GM23338 (cell line): Measurements from ENCODE around the gene MROH7. TPM values are rescaled to one million over a fixed set of nuclear protein-coding genes. Genes with fewer than 3 reads are reported as not detected.

Source experiments
- ATAC-seq: fragments of 200-7000 bp; cut with Tn5 transposase; 3 replicates; pipeline ENCODE4 v1.9.1; 2020
- DNase-seq: peaks from one replicate; pipeline ENCODE4 v3.0.0-alpha.2; 2015; ENCODE audit warnings: low spot score
- H2AFZ ChIP-seq: fragments of 200-600 bp; sonication (generic); 2 replicates; pipeline ENCODE4 v1.8.0; 2016; ENCODE audit warnings: antibody characterized with exemption, mild to moderate bottlenecking, moderate library complexity
- H3F3A ChIP-seq: fragments of 200-600 bp; sonication (generic); replicated peaks from 2 replicates; pipeline ENCODE4 v1.8.0; 2017; ENCODE audit warnings: antibody characterized with exemption, mixed run types, low read depth
- H3K27ac ChIP-seq: fragments of 200-600 bp; sonication (generic); 2 replicates; pipeline ENCODE4 v1.6.1; 2016; ENCODE audit warnings: low read depth
- H3K27me3 ChIP-seq: fragments of 200-600 bp; sonication (generic); 2 replicates; pipeline ENCODE4 v1.8.0; 2016; ENCODE audit warnings: mild to moderate bottlenecking, mixed run types, moderate library complexity; ENCODE audit not compliant: insufficient read depth
- H3K36me3 ChIP-seq: fragments of 200-600 bp; sonication (generic); 2 replicates; pipeline ENCODE4 v1.8.0; 2016; ENCODE audit warnings: mild to moderate bottlenecking; ENCODE audit not compliant: insufficient read depth
- H3K4me1 ChIP-seq: fragments of 200-600 bp; sonication (generic); 2 replicates; pipeline ENCODE4 v1.8.0; 2016; ENCODE audit warnings: mild to moderate bottlenecking, moderate library complexity; ENCODE audit not compliant: insufficient read depth
- H3K4me2 ChIP-seq: fragments of 200-600 bp; sonication (generic); 2 replicates; pipeline ENCODE4 v1.7.1; 2017; ENCODE audit warnings: mixed run types
- H3K4me3 ChIP-seq: fragments of 200-600 bp; sonication (generic); 2 replicates; pipeline ENCODE4 v1.6.1; 2016; ENCODE audit warnings: mixed run types
- H3K79me2 ChIP-seq: fragments of 200-600 bp; sonication (generic); replicated peaks from 2 replicates; pipeline ENCODE4 v1.8.0; 2017; ENCODE audit warnings: mild to moderate bottlenecking; ENCODE audit not compliant: insufficient read depth
- H3K9me2 ChIP-seq: fragments of 200-600 bp; sonication (generic); 2 replicates; pipeline ENCODE4 v1.8.0; 2017; ENCODE audit not compliant: insufficient read depth
- H4K20me1 ChIP-seq: fragments of 200-600 bp; sonication (generic); replicated peaks from 2 replicates; pipeline ENCODE4 v1.8.0; 2017; ENCODE audit warnings: mild to moderate bottlenecking; ENCODE audit not compliant: insufficient read depth
- H3K27ac Mint-ChIP-seq: 2 replicates; pipeline ENCODE4 v1.8.0; 2020; ENCODE audit warnings: inconsistent platforms, mild to moderate bottlenecking, moderate library complexity, mixed read lengths
- H3K27me3 Mint-ChIP-seq: 3 replicates; pipeline ENCODE4 v1.8.0; 2022; ENCODE audit warnings: low read depth, mild to moderate bottlenecking, moderate library complexity, mixed read lengths, inconsistent platforms; ENCODE audit not compliant: insufficient read depth, poor library complexity
- H3K36me3 Mint-ChIP-seq: 3 replicates; pipeline ENCODE4 v1.8.0; 2021; ENCODE audit warnings: low read depth, mild to moderate bottlenecking, inconsistent platforms, moderate library complexity, mixed read lengths
- H3K4me1 Mint-ChIP-seq: 3 replicates; pipeline ENCODE4 v1.8.0; 2020; ENCODE audit warnings: mild to moderate bottlenecking, inconsistent platforms, mixed read lengths
- H3K4me3 Mint-ChIP-seq: 3 replicates; pipeline ENCODE4 v1.8.0; 2021; ENCODE audit warnings: moderate library complexity, mild to moderate bottlenecking, inconsistent platforms, mixed read lengths
- H3K9me3 Mint-ChIP-seq: 3 replicates; pipeline ENCODE4 v1.8.0; 2020; ENCODE audit warnings: moderate library complexity, mild to moderate bottlenecking, inconsistent platforms, mixed read lengths
- CREB1 ChIP-seq: fragments of 250-450 bp; sonication (Bioruptor Pico); IDR thresholded peaks from 2 replicates; pipeline ENCODE4 v1.5.0; 2020; ENCODE audit warnings: low read depth, mild to moderate bottlenecking, moderate library complexity
- EZH2 ChIP-seq: fragments of 200-600 bp; sonication (generic); IDR thresholded peaks from one replicate; pipeline ENCODE4 v1.8.0; 2017; ENCODE audit warnings: antibody characterized with exemption, mild to moderate bottlenecking, low read depth; ENCODE audit not compliant: unreplicated experiment
- EZH2phosphoT487 ChIP-seq: fragments of 200-600 bp; sonication (generic); IDR thresholded peaks from one replicate; pipeline ENCODE4 v1.8.1; 2018; ENCODE audit warnings: antibody characterized with exemption; ENCODE audit not compliant: unreplicated experiment
- JUNB ChIP-seq: IDR thresholded peaks from one replicate; pipeline ENCODE4 v1.6.1; 2016; ENCODE audit warnings: antibody characterized with exemption; ENCODE audit not compliant: unreplicated experiment
- NANOG ChIP-seq: IDR thresholded peaks from 2 replicates; pipeline ENCODE4 v1.6.1; 2016; ENCODE audit warnings: antibody characterized with exemption, borderline replicate concordance
- POLR2AphosphoS5 ChIP-seq: IDR thresholded peaks from 2 replicates; pipeline ENCODE4 v1.6.1; 2016; ENCODE audit warnings: antibody characterized with exemption, low read depth
- STAT1 ChIP-seq: IDR thresholded peaks from one replicate; pipeline ENCODE4 v1.6.1; 2016; ENCODE audit warnings: antibody characterized with exemption; ENCODE audit not compliant: unreplicated experiment
- ZNF114 ChIP-seq: fragments of 250-450 bp; sonication (Bioruptor Pico); IDR thresholded peaks from 2 replicates; pipeline ENCODE4 v1.5.0; 2020; ENCODE audit warnings: mild to moderate bottlenecking, moderate library complexity
- ZNF331 ChIP-seq: fragments of 250-450 bp; sonication (Bioruptor Pico); IDR thresholded peaks from 2 replicates; pipeline ENCODE4 v1.5.0; 2020; ENCODE audit warnings: low read depth, mild to moderate bottlenecking, moderate library complexity
- polyA plus RNA-seq: library from polyadenylated mRNA; unstranded; fragments of >200 nt; fragmentation: Nextera tagmentation; extraction: Ambion mirVana; gene quantifications from 2 replicates; pipeline ENCODE4 v1.2.1, GENCODE V29; 2016
- total RNA-seq: library from RNA; depleted of rRNA; stranded (reverse); fragments of >200 nt; shearing (Covaris generic); gene quantifications from 2 replicates; pipeline ENCODE4 v1.2.3, GENCODE V29; 2014
- TF ChIP-seq, protein P1 (sequence below): IDR thresholded peaks from 2 replicates; pipeline ENCODE4 v1.6.1; 2016; ENCODE audit warnings: antibody characterized with exemption
- TF ChIP-seq, protein P2 (sequence below), 2 experiments: fragments of 200-600 bp in 1 of 2; sonication (generic) in 1 of 2; conservative IDR thresholded peaks; 2 replicates each; pipeline versions ENCODE4 v1.5.1 to v1.6.1; 2016 to 2017; ENCODE audit warnings: antibody characterized with exemption in 2 of 2, low read depth in 2 of 2, mild to moderate bottlenecking in 2 of 2, moderate library complexity in 1 of 2
- TF ChIP-seq, protein P3 (sequence below): IDR thresholded peaks from one replicate; pipeline ENCODE4 v1.6.1; 2018; ENCODE audit warnings: antibody characterized with exemption; ENCODE audit not compliant: unreplicated experiment

The MROH7 gene
- total and polyA plus RNA-seq, 2 experiments from 2014 or later = 0.17 TPM; not detected in 1

DNA sequence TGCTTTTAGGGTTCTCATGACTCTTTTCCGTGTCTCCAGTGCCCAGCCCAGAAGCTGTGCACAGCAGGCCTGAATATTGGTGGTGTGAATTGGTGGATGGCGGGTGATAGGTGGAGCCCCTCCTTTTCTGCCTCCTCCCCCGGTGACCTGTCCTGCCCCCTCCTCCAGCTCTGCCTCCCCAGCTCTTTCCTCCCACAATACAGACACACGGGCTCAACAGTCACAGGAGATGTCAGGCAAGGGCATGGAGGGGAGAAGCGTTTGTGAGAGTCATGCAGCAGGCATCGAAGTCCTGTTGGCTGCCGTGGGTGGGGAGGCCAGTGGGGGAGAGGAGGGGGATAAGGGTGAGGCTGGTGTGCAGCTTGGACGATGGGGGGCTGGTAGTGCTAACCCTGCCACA is 56.8 kb downstream of the MROH7 start (continued):
- TF ChIP-seq JUNB = no peak

DNA sequence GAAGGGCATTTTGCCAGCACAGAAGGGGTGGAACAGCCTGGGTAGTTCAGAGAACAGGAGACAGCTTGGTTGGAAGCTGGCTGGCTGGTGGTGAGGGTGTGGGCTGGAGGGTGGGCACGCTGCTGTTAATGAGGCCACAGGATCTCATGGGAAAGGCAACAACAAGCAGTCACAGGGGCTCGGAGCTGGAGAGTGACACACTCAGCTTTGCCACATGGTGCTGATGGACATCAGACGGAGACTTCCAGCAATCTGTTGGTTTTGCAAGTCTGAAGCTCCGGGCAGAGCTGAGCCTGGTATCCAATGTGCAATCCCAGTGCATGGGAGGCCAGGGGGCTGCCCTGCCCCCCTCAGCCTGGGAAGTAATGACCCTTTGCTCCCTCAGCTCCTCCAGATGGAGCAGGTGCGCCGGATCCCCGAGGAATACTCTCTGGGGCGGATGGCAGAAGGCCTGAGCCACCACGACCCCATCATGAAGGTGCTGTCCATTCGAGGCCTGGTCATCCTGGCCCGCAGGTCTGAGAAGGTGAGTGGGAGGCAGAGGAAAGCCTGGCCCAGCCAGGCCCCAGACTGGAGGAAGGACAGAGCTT is 58.4 kb downstream of the MROH7 start:
- no peak overlapping the region for H3K4me3 ChIP-seq
- H4K20me1 ChIP-seq = no peaks in the 10 kb centered on the region
- TF ChIP-seq EZH2 (no peak), ZNF114 (CRISPR knock-in tag) (no peak), JUNB (no peak), NANOG (no peak)
- TF ChIP-seq, protein P1, sequence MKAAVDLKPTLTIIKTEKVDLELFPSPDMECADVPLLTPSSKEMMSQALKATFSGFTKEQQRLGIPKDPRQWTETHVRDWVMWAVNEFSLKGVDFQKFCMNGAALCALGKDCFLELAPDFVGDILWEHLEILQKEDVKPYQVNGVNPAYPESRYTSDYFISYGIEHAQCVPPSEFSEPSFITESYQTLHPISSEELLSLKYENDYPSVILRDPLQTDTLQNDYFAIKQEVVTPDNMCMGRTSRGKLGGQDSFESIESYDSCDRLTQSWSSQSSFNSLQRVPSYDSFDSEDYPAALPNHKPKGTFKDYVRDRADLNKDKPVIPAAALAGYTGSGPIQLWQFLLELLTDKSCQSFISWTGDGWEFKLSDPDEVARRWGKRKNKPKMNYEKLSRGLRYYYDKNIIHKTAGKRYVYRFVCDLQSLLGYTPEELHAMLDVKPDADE = no peak
- TF ChIP-seq, protein P2, sequence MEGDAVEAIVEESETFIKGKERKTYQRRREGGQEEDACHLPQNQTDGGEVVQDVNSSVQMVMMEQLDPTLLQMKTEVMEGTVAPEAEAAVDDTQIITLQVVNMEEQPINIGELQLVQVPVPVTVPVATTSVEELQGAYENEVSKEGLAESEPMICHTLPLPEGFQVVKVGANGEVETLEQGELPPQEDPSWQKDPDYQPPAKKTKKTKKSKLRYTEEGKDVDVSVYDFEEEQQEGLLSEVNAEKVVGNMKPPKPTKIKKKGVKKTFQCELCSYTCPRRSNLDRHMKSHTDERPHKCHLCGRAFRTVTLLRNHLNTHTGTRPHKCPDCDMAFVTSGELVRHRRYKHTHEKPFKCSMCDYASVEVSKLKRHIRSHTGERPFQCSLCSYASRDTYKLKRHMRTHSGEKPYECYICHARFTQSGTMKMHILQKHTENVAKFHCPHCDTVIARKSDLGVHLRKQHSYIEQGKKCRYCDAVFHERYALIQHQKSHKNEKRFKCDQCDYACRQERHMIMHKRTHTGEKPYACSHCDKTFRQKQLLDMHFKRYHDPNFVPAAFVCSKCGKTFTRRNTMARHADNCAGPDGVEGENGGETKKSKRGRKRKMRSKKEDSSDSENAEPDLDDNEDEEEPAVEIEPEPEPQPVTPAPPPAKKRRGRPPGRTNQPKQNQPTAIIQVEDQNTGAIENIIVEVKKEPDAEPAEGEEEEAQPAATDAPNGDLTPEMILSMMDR (conservative IDR thresholded peaks at IDR 0.05; ENCODE audit: low read depth in 2 of 2) = no peak
- H3K4me2 ChIP-seq = no peak overlapping the region
- no peaks in the 10 kb centered on the region for H3K4me1 Mint-ChIP-seq
- H3K9me2 ChIP-seq = no peaks in the 10 kb centered on the region
- no peak overlapping the region for H3K27ac ChIP-seq
- H3K4me1 ChIP-seq = no peaks in the 10 kb centered on the region
- no peak for ATAC-seq
- DNase-seq = no peak
- no peaks in the 10 kb centered on the region for H3K79me2 ChIP-seq
- no peaks in the 10 kb centered on the region for H3K36me3 ChIP-seq
- H3K27me3 ChIP-seq = no peaks in the 10 kb centered on the region
- no peak overlapping the region for H3K27ac Mint-ChIP-seq
- peaks cover 6% of the 10 kb centered on the region for H3K27me3 Mint-ChIP-seq
- no peaks in the 10 kb centered on the region for H3K36me3 Mint-ChIP-seq
- H3K9me3 Mint-ChIP-seq = no peaks in the 10 kb centered on the region; the same call in 2 of the 3 replicates
- H3F3A ChIP-seq = no peaks in the 10 kb centered on the region
- H3K4me3 Mint-ChIP-seq = no peak overlapping the region
- no peak overlapping the region for H2AFZ ChIP-seq

DNA sequence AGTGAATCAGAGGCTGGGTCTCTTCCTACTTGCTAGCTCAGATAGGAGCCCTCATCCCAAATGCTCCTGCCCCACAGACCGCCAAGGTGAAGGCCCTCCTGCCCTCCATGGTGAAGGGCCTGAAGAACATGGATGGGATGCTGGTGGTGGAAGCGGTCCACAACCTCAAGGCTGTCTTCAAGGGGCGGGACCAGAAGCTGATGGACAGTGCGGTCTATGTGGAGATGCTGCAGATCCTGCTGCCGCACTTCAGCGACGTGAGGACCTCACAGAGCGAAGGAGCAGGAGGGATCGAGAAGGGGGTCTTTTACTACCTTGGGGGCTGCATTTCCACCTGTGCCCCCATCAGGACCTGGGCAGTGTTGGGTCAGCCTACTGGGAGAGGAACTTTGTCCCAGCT is 59.5 kb downstream of the MROH7 start:
- no peak for DNase-seq
- H3K27ac ChIP-seq = no peak overlapping the region
- no peaks in the 10 kb centered on the region; the same call in 2 of the 3 replicates for H3K9me3 Mint-ChIP-seq
- H3K79me2 ChIP-seq = no peaks in the 10 kb centered on the region
- peaks cover 5% of the 10 kb centered on the region for H3K27me3 Mint-ChIP-seq
- H3K27me3 ChIP-seq = no peaks in the 10 kb centered on the region
- no peak for ATAC-seq
- no peaks in the 10 kb centered on the region for H3K4me1 Mint-ChIP-seq
- H3F3A ChIP-seq = no peaks in the 10 kb centered on the region
- no peak overlapping the region for H3K4me2 ChIP-seq
- no peaks in the 10 kb centered on the region for H3K9me2 ChIP-seq
- H3K27ac Mint-ChIP-seq = no peak overlapping the region
- H3K4me3 Mint-ChIP-seq = no peak overlapping the region
- no peaks in the 10 kb centered on the region for H4K20me1 ChIP-seq
- no peak overlapping the region for H3K4me3 ChIP-seq
- no peaks in the 10 kb centered on the region for H3K4me1 ChIP-seq
- no peak overlapping the region for H2AFZ ChIP-seq
- H3K36me3 Mint-ChIP-seq = no peaks in the 10 kb centered on the region
- H3K36me3 ChIP-seq = no peaks in the 10 kb centered on the region
- TF ChIP-seq, protein P2 (conservative IDR thresholded peaks at IDR 0.05; ENCODE audit: low read depth in 2 of 2) = no peak
- TF ChIP-seq, protein P3, sequence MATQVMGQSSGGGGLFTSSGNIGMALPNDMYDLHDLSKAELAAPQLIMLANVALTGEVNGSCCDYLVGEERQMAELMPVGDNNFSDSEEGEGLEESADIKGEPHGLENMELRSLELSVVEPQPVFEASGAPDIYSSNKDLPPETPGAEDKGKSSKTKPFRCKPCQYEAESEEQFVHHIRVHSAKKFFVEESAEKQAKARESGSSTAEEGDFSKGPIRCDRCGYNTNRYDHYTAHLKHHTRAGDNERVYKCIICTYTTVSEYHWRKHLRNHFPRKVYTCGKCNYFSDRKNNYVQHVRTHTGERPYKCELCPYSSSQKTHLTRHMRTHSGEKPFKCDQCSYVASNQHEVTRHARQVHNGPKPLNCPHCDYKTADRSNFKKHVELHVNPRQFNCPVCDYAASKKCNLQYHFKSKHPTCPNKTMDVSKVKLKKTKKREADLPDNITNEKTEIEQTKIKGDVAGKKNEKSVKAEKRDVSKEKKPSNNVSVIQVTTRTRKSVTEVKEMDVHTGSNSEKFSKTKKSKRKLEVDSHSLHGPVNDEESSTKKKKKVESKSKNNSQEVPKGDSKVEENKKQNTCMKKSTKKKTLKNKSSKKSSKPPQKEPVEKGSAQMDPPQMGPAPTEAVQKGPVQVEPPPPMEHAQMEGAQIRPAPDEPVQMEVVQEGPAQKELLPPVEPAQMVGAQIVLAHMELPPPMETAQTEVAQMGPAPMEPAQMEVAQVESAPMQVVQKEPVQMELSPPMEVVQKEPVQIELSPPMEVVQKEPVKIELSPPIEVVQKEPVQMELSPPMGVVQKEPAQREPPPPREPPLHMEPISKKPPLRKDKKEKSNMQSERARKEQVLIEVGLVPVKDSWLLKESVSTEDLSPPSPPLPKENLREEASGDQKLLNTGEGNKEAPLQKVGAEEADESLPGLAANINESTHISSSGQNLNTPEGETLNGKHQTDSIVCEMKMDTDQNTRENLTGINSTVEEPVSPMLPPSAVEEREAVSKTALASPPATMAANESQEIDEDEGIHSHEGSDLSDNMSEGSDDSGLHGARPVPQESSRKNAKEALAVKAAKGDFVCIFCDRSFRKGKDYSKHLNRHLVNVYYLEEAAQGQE = no peak
- TF ChIP-seq NANOG (no peak), ZNF331 (CRISPR knock-in tag) (no peak), STAT1 (no peak), EZH2 (no peak), JUNB (no peak), POLR2AphosphoS5 (no peak), CREB1 (CRISPR knock-in tag) (no peak), ZNF114 (CRISPR knock-in tag) (no peak), EZH2phosphoT487 (no peak)
- TF ChIP-seq, protein P1 = no peak
